GM18499 (cell line): ENCODE results near the gene XIST.
"Not testable (repeated sequence)": the region's sequence is repeated elsewhere in the genome, so short reads cannot be mapped to it uniquely, and the experiment has no call there.

Source experiments
- ATAC-seq: cut with Tn5 transposase; IDR thresholded peaks from one replicate; pipeline ENCODE4 v1.9.1; 2021; ENCODE audit warnings: moderate number of reproducible peaks; ENCODE audit not compliant: insufficient read depth, unreplicated experiment

Gene XIST

GRCh38 chrX:73852467-73852866 is at the start of gene XIST:
XIST (minus strand) TSS chrX:73852714.
- no peak for ATAC-seq

DNA sequence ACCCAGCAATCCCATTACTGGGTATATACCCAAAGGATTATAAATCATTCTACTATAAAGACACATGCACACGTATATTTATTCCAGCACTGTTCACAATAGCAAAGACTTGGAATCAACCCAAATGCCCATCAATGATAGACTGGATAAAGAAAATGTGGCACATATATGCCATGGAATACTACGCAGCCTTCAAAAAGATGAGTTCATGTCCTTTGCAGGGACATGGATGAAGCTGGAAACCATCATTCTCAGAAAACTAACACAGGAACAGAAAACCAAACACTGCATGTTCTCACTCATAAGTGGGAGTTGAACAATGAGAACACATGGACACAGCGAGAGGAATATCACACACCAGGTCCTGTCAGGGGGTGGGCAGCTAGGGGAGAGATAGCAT is 45.8 kb upstream of the XIST start:
- ATAC-seq, result not testable (repeated sequence)

DNA sequence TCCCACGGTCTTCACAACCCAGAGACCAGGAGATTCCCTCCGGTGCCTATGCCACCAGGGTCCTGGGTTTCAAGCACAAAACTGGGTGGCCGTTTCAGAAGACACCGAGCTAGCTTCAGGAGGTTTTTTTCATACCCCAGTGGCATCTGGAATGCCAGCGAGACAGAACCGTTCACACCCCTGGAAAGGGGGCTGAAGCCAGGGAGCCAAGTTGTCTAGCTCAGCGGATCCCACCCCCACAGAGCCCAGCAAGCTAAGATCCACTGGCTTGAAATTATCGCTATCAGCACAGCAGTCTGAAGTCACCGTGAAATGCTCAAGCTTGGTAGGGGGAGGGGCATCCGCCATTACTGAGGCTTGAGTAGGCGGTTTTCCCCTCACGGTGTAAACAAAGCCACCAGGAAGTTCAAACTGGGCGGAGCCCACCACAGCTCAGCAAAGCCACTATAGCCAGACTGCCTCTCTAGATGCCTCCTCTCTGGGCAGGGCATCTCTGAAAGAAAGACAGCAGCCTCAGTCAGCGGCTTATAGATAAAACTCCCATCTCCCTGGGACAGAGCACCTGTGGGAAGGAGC is 40.1 kb upstream of the XIST start:
- not testable (repeated sequence) for ATAC-seq

GRCh38 chrX:73882260-73882659 is 29.7 kb upstream of the XIST start:
- not testable (repeated sequence) for ATAC-seq

DNA sequence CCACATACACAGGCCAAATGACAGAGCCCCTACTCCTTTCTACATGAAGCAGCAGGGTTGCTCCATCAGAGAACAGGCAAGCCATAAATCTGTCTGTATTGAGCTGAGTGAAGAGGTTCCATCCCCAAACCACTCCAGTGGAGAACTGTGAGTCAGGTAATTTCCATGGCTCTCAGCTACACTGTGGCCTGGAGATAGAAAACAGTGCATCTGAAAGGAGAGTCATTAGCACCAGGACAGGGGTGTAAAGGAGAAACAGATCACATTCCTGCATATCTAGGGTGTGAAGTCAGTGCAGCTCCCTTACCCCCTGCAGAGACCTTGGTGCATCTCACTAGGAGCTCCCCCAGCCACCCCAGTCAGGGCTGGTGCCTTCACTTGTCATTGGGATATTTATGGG is 25.2 kb upstream of the XIST start:
- no peak for ATAC-seq

GRCh38 chrX:73876911-73877310 is 24.4 kb upstream of the XIST start:
- ATAC-seq, result no peak

DNA sequence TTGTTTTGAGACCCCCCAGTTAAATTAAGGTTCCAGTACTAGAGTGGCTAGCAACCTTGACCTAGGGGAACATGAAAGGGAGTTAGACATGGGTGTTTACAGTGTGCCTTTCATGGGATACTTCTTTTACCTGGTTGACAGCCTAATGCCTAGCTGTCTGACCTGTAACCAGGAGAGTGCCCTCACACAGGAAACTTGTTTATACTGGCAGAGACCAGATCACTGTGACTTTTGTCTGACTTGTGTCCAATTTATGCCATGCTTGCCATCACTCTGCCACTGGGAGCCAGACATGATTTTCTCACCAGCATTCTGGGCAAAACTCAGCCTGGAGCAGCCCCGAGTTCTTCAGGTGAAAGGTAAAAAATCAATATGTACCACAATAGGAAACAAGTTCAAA is 16.4 kb upstream of the XIST start:
- no peak for ATAC-seq

DNA sequence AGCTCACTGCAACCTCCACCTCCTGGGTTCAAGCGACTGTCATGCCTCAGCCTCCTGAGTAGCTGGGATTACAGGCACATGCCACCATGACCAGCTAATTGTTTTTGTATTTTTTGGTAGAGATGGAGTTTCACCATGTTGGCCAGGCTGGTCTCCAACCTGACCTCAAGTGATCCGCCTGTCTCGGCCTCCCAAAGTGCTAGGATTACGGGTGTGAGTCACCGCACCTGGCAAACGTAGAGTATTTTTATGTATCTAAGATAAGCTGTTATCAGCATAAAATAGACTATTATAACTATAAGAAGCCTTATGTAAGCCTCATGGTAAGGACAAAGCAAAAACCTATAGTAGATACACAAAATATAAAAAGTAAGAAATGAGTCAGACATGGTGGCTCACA is 14.6 kb upstream of the XIST start:
- no peak for ATAC-seq

GRCh38 chrX:73863852-73864251 is 11.3 kb upstream of the XIST start:
- no peak for ATAC-seq

GRCh38 chrX:73863268-73863667 is 10.8 kb upstream of the XIST start:
- no peak for ATAC-seq

- ATAC-seq, result no peak
These were observed 7.1 kb upstream of the XIST start for GRCh38 chrX:73859622-73860021.

- no peak for ATAC-seq
These were observed 3.0 kb upstream of the XIST start for GRCh38 chrX:73855546-73855945.

DNA sequence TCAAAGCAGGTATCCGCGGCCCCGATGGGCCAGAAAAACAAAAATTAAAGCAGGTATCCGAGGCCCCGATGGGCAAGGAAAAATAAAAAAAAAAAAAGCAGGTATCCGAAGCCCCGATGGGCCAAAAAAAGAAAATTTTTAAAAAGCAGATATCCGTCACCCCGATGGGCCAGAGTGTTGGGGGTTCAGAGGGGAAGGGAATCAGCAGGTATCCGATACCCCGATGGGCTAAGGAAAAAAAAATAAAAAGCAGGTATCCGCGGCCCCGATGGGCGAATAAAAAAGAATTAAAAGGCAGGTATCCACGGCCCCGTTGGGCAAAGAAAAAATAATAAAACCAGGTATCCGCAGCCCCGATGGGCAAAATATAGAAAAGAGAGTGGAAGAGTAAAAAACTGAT is 492 bp downstream of the XIST start:
- no peak for ATAC-seq

- ATAC-seq, result peak; percentile 76
These were observed 1.2 kb downstream of the XIST start for GRCh38 chrX:73851014-73852009.

DNA sequence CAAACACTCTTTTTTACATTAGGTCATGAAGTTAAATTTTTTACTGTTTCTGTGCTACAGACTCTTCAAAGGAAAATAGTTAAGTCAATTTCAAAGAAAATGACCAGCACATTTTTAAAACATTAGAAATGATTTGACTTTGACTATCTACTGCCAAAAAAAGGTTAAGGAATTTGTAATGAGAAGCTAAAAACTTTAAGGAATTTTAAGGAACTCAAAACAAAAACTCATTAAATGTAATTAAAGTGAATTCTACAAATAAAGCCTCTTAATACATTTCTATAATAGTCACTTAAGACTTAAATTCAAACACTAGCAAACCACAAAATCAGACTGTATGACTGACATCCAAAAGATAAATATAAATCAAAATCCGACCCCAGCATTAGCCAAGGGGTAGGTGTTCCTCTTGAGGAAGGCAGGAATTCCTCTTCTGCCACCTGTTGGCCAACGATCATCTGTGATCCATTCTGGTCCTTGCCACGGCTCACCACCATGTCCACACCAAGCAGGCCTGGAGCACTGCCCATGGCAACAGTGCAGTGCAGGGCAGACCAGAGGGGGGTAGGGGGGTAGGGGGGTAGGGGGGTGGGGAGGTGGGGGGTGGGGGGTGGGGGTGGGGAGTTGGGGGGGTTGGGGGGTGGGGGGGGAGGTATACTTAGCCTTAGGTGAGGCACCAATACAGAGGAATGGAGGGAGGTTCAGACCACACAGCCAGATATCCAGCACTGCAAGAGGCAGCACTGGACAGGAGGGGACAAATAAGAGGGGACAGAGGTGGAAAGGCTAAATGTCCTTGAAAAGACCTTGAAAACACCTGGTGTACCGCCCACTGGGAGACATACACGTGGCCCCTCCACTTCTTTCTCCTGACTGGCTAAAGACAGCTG is 2.1 kb downstream of the XIST start:
- no peak for ATAC-seq

DNA sequence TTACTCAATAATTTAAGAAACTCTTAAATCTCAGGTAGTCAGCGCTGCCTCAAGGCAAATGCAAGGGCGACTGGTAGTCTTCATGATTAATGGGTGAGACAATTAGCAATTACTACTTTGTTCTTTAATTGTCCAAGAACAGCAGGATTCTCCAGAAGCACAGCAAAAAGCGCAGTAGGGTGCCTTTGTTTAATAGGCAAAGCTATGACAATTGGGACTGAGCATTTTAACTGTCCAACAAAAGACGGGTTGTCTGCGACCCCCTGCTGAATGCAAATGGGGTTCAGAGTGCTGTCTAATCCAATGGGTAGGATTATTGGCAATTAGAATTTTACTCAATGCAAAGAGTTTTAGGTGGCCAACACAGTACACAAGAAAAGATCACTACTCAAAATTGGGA is 3.4 kb downstream of the XIST start:
- ATAC-seq, result no peak

GRCh38 chrX:73847991-73848390 is 4.5 kb downstream of the XIST start:
- ATAC-seq, result no peak

GRCh38 chrX:73847100-73847499 is 5.4 kb downstream of the XIST start:
- ATAC-seq, result no peak

- no peak for ATAC-seq
These were observed 9.8 kb downstream of the XIST start for GRCh38 chrX:73842541-73843234.

GRCh38 chrX:73841337-73841736 is 11.2 kb downstream of the XIST start:
- no peak for ATAC-seq
